HK-2 (cell line): ENCODE results near the gene SUN2.

Source experiments
- DNase-seq: peaks from one replicate; pipeline ENCODE4 v3.0.0-alpha.2; 2018; ENCODE audit not compliant: unreplicated experiment

SUN2 gene

GRCh38 chr22:38777087-38777671, 21.4 kb upstream of the SUN2 start:
- DNase-seq, result no peak

DNA sequence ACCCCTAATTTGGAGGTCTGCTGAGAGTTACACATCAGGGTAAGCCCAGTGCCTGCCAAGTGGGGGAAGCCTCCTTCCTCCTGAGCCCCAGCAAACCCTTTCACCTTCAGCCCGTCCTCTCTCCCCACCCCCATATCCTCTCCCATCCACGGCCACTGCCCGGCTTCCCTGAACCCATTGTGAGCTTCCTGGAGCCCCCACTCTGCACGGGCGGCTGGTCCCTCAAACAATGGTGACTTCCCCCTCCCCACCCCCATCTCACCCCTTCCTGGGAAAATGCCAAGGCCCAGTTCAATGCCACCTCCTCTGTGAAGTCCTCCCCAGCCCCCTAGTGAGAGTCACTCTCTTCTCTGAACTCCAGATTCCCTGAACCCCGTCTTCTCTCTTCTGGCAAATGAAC, 20.3 kb upstream of the SUN2 start:
- no peak for DNase-seq

DNA sequence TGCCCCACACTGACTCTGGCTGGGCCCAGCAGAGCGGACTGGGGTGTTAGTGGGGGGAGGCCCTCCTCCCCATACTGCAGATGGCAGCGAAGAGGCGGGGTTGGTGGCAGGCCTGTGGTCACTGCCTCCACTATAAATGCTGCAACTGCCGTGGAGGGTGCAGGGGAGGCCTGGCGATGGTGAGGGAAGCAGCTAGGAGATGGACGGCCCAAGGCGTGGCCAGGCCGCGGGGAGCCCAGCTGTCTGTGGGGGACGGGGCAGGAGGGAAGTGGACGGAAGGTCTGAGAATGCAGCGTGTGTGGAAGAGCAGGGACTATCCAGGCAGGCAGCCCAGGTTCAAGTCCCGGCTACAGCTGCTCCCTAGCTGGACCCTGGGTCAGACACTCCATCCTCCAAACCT, 19.9 kb upstream of the SUN2 start:
- DNase-seq, result no peak

GRCh38 chr22:38774496-38775166, 18.8 kb upstream of the SUN2 start:
- DNase-seq, result no peak

GRCh38 chr22:38773363-38773946, 17.7 kb upstream of the SUN2 start:
- DNase-seq, result no peak

- no peak for DNase-seq
Measured at GRCh38 chr22:38772623-38772873, 16.8 kb upstream of the SUN2 start.

- DNase-seq, result no peak
Measured at GRCh38 chr22:38770257-38770949, 14.6 kb upstream of the SUN2 start.

GRCh38 chr22:38768036-38768435, 12.2 kb upstream of the SUN2 start:
- no peak for DNase-seq

DNA sequence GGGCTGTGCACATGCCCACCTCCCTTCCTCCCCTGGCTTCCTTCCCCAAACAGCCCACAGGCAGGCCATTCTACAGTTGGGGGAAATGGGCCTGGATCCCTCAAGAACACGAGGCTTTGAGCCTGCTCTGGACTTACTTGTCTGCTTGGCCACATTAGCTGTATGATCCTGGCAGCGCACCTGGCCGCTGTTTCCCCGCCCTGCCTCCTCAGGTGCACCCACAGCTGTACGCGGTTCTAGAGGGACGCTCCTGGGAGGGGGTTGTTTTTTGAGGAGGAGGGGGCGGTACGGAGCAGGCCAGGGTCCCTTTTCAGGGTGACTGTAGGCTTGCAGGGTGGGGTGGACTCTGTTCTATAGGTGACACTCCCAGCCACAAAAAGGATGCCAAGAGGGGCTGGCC, 11.5 kb upstream of the SUN2 start:
- DNase-seq, result no peak

DNA sequence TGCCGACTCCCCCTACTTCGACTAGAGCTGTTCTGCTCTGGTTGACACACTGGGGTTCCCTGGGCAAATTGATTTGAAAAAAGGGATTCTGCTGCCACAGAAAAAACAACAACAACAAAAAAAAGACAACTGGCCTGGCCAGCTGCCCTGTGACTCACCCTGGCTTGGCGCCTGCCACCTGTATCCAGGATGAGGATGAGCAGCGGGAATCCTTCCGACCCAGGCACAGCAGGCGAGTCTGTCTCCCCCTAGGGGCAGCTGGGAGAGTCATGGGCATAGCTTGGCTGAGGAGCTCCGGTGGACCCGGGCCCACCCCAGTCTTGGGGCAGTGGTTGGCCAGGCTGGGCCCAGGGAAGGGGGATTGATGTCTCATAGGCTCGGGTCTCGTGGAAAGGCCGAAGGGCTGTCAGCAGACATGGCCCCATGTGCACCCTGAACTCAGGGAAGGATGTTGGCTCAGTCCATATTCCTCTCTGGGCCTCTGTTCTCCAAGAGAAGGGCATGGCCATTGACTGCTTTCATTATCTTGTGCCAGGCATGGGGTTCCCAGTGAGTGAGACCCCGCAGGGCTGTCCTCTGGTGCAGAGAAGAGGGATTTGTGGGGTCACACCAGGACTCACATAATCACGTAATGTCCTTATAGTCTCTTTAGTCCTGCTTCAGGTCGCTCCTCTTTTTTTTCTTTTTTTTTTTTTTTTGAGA, 10.4 kb upstream of the SUN2 start:
- DNase-seq, result peak; percentile 77

DNA sequence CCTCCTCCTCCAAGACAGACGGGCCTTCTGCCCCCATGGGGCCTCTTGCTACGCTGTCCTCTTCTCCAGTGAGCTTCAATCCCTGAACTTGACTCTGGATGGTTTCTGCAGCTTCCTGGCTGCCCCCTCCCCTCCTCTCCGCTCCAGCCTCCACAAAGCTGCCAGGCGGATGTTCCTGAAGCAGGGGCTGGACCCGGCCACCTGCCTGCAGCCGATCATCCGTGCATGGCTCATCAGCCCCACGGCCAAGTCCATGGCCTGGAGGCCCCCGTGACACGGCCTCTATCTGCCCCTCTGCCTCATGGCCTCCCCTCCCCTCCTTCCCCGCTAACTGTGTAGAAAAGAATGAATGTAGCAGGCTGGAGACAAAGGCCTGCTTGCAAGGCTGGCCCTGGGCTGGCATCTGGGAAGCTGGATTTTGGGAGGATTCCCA, 6.8 kb upstream of the SUN2 start:
- no peak for DNase-seq

DNA sequence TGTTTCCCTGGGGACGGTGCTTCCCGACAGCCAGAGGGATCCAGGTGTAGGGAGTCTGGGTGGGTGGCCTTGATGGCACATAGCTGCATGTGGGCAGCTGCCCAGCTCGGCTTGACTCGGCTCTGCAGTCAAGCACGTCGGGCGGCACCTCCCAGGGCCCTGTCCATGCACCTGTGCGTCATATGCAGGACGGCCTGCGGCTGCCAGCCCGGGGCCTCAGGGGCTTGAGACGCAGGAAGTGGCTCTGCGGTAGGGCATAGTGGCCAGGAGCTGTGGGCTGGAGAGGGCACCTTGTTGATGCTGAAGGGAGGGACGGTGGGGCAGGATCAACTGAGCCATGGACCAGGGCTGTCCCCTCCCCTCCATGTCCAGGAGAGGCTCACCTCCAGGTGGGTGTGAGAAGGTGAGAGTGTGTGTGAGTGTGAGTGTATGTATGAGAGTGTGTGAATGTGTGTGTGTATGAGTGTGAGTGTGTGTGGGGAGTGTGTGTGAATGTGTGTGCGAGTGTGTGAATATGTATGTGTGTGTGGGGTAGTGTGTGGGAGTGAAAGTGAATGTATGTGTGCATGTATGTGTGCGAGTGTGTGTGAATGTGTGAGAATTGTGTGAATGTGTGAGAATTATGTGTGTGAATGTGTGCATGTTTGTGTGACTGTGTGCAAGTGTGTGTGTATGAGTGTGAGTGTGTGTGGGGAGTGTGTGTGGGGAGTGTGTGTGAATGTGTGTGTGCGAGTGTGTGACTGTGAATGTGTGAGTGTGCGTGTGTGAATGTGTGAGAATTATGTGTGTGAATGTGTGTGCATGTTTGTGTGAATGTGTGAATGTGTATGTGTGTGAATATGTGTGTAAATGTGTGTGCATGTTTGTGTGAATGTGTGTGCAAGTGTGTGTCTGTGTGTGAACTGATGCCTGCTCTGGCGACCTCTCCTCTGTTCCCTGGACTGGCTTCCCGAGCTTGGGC, 5.7 kb upstream of the SUN2 start:
- DNase-seq, result peak; percentile 45

GRCh38 chr22:38760477-38761201, 4.8 kb upstream of the SUN2 start:
- peak; percentile 13 for DNase-seq

DNA sequence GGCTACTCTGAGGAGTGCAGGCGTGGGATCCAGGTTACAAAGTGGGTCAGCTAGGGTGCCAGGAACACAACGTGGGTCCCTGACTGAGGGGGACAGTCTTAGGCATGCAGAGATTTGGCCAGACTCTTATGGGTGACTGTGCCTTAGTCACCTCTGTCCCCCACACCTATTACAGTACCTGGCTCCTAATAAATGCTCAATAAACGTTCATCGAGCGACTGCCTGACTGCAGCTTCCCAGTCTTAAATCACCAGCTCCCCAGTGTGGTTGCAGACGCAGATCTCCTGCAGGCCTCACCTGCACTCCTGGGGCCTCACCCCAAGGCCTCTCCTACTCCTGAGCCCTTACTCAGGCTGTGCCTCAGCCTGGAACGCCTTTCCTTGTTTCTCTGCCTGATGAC, 3.2 kb upstream of the SUN2 start:
- no peak for DNase-seq

GRCh38 chr22:38758276-38758945, 2.6 kb upstream of the SUN2 start:
- DNase-seq, result no peak

GRCh38 chr22:38757464-38757757, 1.6 kb upstream of the SUN2 start:
- no peak for DNase-seq

DNA sequence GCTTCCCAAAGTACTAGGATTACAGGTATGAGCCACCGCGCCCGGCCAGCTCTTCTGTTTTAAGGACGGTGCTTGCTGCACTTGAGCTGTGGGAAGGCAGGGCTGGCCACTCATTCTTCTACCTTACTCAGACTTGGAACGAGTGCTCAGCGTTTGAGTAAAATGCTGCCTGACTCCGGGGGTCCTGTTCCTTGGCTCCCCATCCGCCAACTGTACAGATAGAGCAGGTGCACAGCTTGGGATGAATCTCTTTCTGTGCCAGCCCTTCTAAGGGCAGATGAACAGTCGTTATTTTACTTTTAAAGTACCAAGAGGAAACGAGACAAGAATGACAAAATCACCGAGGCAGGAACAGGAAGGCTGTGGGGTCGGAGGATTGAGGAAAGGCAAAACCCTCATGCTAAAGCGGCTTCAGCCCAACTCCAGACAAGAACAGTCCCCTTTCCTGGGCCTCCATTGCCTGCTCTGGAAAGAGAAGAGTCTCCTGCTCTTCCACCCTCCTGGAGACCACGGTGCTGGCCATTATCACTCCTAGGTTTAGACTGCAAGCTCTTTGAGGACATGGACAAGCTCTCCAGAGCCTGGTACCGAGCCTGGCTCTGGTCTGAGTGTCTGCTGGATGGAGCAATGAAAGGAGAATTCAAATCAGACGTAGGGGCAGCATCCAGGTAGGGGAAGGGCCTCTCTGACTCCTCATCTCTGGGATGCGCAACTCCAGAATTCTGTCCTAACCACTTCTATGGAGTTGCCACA, 1.1 kb upstream of the SUN2 start:
- DNase-seq, result no peak

- DNase-seq, result peak; percentile 89
Measured at GRCh38 chr22:38755155-38755910, 465 bp downstream of the SUN2 start.

DNA sequence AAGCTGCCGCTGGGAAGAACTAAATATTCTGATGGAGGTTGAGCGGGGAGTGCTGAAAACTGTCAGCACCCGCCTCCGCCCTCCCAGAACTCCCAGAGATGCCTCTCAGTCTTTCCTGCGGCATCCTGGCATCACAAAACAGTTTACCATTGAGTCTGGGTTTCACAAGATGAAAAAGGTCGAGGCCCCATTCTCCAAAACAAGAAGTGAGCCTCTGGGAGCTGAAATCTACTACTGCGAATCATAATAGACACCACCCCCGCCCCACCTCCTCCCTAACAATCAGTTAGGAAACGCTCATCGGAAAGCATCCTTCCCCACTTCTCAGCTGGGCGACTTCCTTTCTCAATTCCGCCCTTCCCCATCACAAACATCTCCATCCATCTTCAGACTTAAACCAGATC, 1.0 kb downstream of the SUN2 start:
- DNase-seq, result no peak
